BJ (cell line): Measurements from ENCODE around the gene FGF1. TPM values are rescaled to one million over a fixed set of nuclear protein-coding genes. Genes with fewer than 3 reads are reported as not detected.

Source experiments
- CTCF ChIA-PET: fragments of 350-600 bp; formaldehyde crosslinking; extraction: SDS; loops from one replicate; lab custom pipeline; 2021; ENCODE audit warnings: antibody characterized with exemption, inconsistent platforms; lab: Yijun Ruan, JAX
- POLR2A ChIA-PET: fragments of 300-600 bp; sonication (Branson Sonifier 250); formaldehyde crosslinking; extraction: SDS; loops from one replicate; lab custom pipeline; 2021; ENCODE audit warnings: antibody characterized with exemption; lab: Charles Lee
- DNase-seq: peaks from one replicate; pipeline ENCODE4 v3.0.0-alpha.2; 2011; ENCODE audit warnings: low read depth
- H3K27me3 ChIP-seq: 2 replicates; pipeline ENCODE4 v1.6.0; 2011; ENCODE audit warnings: low read length; ENCODE audit not compliant: control insufficient read depth, insufficient read depth
- H3K36me3 ChIP-seq: 2 replicates; pipeline ENCODE4 v1.5.1; 2011; ENCODE audit warnings: low read length; ENCODE audit not compliant: control insufficient read depth, insufficient read depth
- H3K4me3 ChIP-seq: 2 replicates; pipeline ENCODE4 v1.5.1; 2011; ENCODE audit warnings: low read depth, mild to moderate bottlenecking, control low read depth, low read length
- polyA plus RNA-seq: library from polyadenylated mRNA; depleted of rRNA; stranded (reverse); fragments of >200 nt; gene quantifications from 2 replicates; pipeline ENCODE4 v1.2.3, GENCODE V29; 2011; rRNA removed
- TF ChIP-seq, protein P1 (sequence below): IDR thresholded peaks from 2 replicates; pipeline ENCODE4 v1.5.1; 2011; ENCODE audit warnings: low read depth, mild to moderate bottlenecking, control low read depth, inconsistent platforms, low read length, moderate library complexity; ENCODE audit not compliant: insufficient read depth

FGF1 gene
- polyA plus RNA-seq, 1 experiment: 14.8 TPM

DNA sequence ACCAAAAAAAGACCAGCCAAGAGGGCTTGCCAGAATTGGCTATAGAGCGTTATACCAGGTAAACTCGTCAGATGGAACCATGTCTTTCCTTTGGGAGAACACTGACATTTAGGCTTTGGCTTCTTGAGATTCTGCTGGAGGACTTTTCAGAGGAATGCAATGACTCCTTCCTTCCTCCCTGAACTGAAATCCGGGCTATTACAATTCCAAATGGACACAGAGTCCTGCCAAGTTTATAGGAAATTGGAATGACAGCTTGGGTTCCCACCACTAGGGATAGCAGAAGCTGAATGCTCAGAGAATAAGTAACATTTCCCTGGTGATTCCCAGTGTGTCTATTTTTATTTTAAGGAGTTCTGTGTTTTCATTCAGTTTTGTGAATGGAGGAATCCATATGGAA, 143.0 kb downstream of the FGF1 start:
- Histone ChIP-seq H3K27me3 (no peaks in the 10 kb centered on the region), H3K4me3 (no peak overlapping the region), H3K36me3 (no peaks in the 10 kb centered on the region)
- TF ChIP-seq, protein P1, sequence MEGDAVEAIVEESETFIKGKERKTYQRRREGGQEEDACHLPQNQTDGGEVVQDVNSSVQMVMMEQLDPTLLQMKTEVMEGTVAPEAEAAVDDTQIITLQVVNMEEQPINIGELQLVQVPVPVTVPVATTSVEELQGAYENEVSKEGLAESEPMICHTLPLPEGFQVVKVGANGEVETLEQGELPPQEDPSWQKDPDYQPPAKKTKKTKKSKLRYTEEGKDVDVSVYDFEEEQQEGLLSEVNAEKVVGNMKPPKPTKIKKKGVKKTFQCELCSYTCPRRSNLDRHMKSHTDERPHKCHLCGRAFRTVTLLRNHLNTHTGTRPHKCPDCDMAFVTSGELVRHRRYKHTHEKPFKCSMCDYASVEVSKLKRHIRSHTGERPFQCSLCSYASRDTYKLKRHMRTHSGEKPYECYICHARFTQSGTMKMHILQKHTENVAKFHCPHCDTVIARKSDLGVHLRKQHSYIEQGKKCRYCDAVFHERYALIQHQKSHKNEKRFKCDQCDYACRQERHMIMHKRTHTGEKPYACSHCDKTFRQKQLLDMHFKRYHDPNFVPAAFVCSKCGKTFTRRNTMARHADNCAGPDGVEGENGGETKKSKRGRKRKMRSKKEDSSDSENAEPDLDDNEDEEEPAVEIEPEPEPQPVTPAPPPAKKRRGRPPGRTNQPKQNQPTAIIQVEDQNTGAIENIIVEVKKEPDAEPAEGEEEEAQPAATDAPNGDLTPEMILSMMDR: peak; percentile 21; the same call in 1 of the 2 replicates
- ChIA-PET CTCF (interaction anchor here (0.8 to 10.0 kb wide), 3 partner anchors 12 to 390 kb away, joined by 3 to 75 read pairs (median 3); no protein-coding TSS in a partner anchor), POLR2A (no interaction called here)
- no peak for DNase-seq

Other genes with a start within 250 kb of the FGF1 start
- 4.8 TPM in 2 replicates for gene ARHGAP26, start 84.3 kb upstream of the FGF1 start, polyA plus RNA-seq